Heart left ventricle (tissue), 16 donors: ENCODE results near the gene MBD3L2. TPM values are rescaled to one million over a fixed set of nuclear protein-coding genes. Genes with fewer than 3 reads are reported as not detected.
A peak's percentile ranks its signal among the peaks of the same experiment; 100 is the strongest.

Experiments used
- ATAC-seq, 4 donors: fragments of 200-7000 bp; cut with Tn5 transposase; one replicate each; pipeline ENCODE4 v1.9.1; 2020 to 2022; ENCODE audit warnings: moderate library complexity in 4 of 4, mild to moderate bottlenecking in 3 of 4, moderate number of reproducible peaks in 1 of 4
- DNase-seq, 5 donors: peaks; one replicate each; pipeline ENCODE4 v3.0.0-alpha.2; 2020
- H3K27ac ChIP-seq, 12 donors: fragments of 200-600 bp; sonication (generic) in 4 of 12; one replicate each; pipeline versions ENCODE4 v1.5.0 to v1.8.0; 2016 to 2022; ENCODE audit warnings: mild to moderate bottlenecking in 2 of 12
- H3K27me3 ChIP-seq, 9 donors: fragments of 200-600 bp; sonication (generic) in 2 of 9; one replicate each; pipeline versions ENCODE4 v1.5.1 to v1.8.0; 2016 to 2022; ENCODE audit warnings: mild to moderate bottlenecking in 3 of 9
- H3K36me3 ChIP-seq, 9 donors: fragments of 200-600 bp; sonication (generic) in 2 of 9; one replicate each; pipeline versions ENCODE4 v1.5.0 to v1.8.0; 2018 to 2022; ENCODE audit warnings: mild to moderate bottlenecking in 2 of 9
- H3K4me1 ChIP-seq, 12 donors: fragments of 200-600 bp; sonication (generic) in 4 of 12; one replicate each; pipeline versions ENCODE4 v1.5.0 to v1.8.0; 2016 to 2022; ENCODE audit warnings: mild to moderate bottlenecking in 3 of 12
- H3K4me3 ChIP-seq, 12 donors: fragments of 200-600 bp; sonication (generic) in 4 of 12; one replicate each; pipeline versions ENCODE4 v1.5.0 to v1.8.0; 2017 to 2022; ENCODE audit warnings: mild to moderate bottlenecking in 9 of 12, moderate library complexity in 4 of 12
- H3K9me3 ChIP-seq, 12 donors: fragments of 200-600 bp; sonication (generic) in 4 of 12; one replicate each; pipeline versions ENCODE4 v1.5.0 to v1.8.0; 2016 to 2022; ENCODE audit warnings: mild to moderate bottlenecking in 1 of 12
- POLR2A ChIP-seq, 2 donors: fragments of 450-650 bp; IDR thresholded peaks; one replicate each; pipeline ENCODE4 v1.6.1; 2017; ENCODE audit warnings: antibody characterized with exemption in 2 of 2, mild to moderate bottlenecking in 2 of 2, moderate library complexity in 2 of 2
- WGBS, 4 donors: extraction: QIAGEN DNeasy Blood & Tissue Kit in 2 of 4; methylation state at CpG; one replicate each; pipeline versions ENCODE4 v1.1.5 to v1.1.7; 2013 to 2018; 5-methylcytosine and 5-hydroxymethylcytosine counted together
- intact Hi-C, 10 donors: fragments of 100-400 bp; cut with DNase I; formaldehyde crosslinking; loops; one replicate each; pipeline versions ENCODE4 v1.11.1 to v1.14.2; 2022
- polyA plus RNA-seq, 2 donors: library from polyadenylated mRNA; stranded (reverse); fragments of 200-250 nt; gene quantifications; one replicate each; pipeline ENCODE4 v1.2.3, GENCODE V29; 2013
- total RNA-seq, 9 donors: library from RNA; depleted of rRNA in 2 of 9; stranded (reverse); fragments of >200 nt in 2 of 9; fragmentation: NEBNext Ultra II Directional in 3 of 9; extraction: Animal tissue kit (Norgen Biotek cat#: 25700) in 3 of 9; gene quantifications; one replicate each; pipeline versions ENCODE4 v1.1.0 to v1.2.4, GENCODE V29; 2016 to 2023
- TF ChIP-seq, protein P1 (sequence below), 12 donors: fragments of 200-600 bp; sonication (generic) in 4 of 12; IDR thresholded peaks; one replicate each; pipeline versions ENCODE4 v1.5.0 to v1.8.0; 2018 to 2022; ENCODE audit warnings: antibody characterized with exemption in 12 of 12, mild to moderate bottlenecking in 5 of 12
- donor health status: ischemic (EF 13 %, LVEDD 7.1; RV severe dilation, severe dysfunction).
- donor health status: healthy with polysubstance abuse.
- donor health status: DM: no; HTN: yes; CAD: no.
- donor health status: DM: no; HTN: no; CAD: no.
- donor health status: ischemic (EF 25% LVEDD 6.9; RV normal size, moderate dysfunction).
- donor health status: ischemic (EF 25% LVEDD 5.7; RV mildly dilated, moderate dysfunction).
- donor health status: healthy.
- donor health status: DM: yes; HTN: yes; CAD: no.
- donor health status: ischemic (EF 35%, LVEDD 5.7; RV mildly dilated, moderate dysfunction).
- donor health status: nonischemic (EF 11% LVEDD 7.7; RV severe dilation, severe dysfunction).
- donor health status: DM: yes; HTN: yes; CAD: no.
- donor health status: PGD.
- donor health status: ischemic (EF 29% LVEDD 5.4; RV normal size, mild dysfunction).
- donor health status: nonischemic (EF 23%, LVEDD 6.1; RV moderate dilation, normal function).

Gene MBD3L2
- total and polyA plus RNA-seq, 11 donors: not detected

DNA sequence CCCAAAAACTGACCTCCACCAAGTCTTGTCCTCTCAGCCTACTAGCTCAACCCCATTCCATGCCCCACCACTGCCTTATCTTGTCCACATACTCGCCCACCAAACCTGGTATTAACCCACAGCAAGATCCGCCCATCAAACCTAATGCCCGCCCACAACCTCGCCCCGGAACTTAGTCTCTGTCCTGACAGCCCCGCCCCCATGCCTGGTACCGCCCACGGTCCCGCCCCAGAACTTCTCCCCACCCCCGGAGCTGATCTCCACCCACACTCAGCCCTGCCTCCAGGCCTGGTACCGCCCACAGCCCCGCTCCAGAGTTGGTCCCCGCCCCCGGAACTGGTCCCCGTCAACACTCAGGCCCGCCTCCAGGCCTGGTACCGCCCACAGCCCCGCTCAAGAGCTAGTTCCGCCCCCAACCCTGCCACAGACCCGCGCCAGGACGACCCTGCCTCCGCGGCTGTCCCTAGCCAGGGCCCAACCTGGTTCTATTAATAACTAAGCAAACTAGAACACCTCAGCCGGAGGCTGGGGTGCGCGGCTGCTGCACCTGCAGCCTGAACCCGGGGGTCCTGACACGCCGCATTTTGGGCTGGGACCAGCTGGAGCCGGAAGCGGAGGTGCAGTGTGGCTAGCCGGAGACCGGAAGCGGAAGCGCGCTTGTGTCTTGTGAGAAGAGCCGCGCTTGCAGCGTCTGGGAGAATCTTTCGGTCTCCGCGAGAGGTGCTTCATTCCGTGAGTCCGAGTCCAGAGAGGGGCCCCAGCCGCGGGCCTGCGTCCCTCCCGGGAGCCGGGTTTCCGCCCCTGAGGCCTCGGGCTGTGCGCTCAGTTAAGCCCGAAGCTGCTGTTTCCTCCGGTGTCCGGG lies 20.2 kb downstream of the MBD3L2 start, which contains the start of gene ZNF557:
Gene ZNF557 (plus strand): TSS at position 662 of the 862 bp plus-strand sequence. CDS start 5,372 bp downstream, outside the sequence.
- peak in 1 of 2 donors; percentile 66 for TF ChIP-seq POLR2A (IDR thresholded peaks at IDR 0.05)
- TF ChIP-seq, protein P1, sequence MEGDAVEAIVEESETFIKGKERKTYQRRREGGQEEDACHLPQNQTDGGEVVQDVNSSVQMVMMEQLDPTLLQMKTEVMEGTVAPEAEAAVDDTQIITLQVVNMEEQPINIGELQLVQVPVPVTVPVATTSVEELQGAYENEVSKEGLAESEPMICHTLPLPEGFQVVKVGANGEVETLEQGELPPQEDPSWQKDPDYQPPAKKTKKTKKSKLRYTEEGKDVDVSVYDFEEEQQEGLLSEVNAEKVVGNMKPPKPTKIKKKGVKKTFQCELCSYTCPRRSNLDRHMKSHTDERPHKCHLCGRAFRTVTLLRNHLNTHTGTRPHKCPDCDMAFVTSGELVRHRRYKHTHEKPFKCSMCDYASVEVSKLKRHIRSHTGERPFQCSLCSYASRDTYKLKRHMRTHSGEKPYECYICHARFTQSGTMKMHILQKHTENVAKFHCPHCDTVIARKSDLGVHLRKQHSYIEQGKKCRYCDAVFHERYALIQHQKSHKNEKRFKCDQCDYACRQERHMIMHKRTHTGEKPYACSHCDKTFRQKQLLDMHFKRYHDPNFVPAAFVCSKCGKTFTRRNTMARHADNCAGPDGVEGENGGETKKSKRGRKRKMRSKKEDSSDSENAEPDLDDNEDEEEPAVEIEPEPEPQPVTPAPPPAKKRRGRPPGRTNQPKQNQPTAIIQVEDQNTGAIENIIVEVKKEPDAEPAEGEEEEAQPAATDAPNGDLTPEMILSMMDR (IDR thresholded peaks at IDR 0.05): no peak
- peak; percentile 100 for ATAC-seq
- 0 to 2% (median 1%) methylated on average over 24 to 56 of the region's 56 CpGs for WGBS, 4 donors
- H3K27ac ChIP-seq: peak within 1 kb of the TSS in 11 of 12 donors; percentile 76 to 94 (median 88)
- peaks cover 0 to 15% (median 9%) of the 10 kb centered on the region in 12 donors for H3K4me1 ChIP-seq
- no peaks in the 10 kb centered on the region for H3K27me3 ChIP-seq
- intact Hi-C loops: loop anchor here in 2 of 10 donors (1.0 to 10.0 kb wide), 3 partner anchors 29 to 1766 kb away; partner anchors contain the start of genes MBD3L1 (in 1 of the 2), PET100 (in 1 of the 2), XAB2 (in 1 of the 2) and ZNF558 (in 1 of the 2)
- peak within 1 kb of the TSS; percentile 74 to 99 (median 88) for H3K4me3 ChIP-seq
- peaks cover 0 to 38% (median 36%) of the 10 kb centered on the region in 9 donors for H3K36me3 ChIP-seq
- DNase-seq: peak; percentile 99 to 100 (median 99)
- H3K9me3 ChIP-seq: peaks cover 0 to 9% (median 0%) of the 10 kb centered on the region in 12 donors

DNA sequence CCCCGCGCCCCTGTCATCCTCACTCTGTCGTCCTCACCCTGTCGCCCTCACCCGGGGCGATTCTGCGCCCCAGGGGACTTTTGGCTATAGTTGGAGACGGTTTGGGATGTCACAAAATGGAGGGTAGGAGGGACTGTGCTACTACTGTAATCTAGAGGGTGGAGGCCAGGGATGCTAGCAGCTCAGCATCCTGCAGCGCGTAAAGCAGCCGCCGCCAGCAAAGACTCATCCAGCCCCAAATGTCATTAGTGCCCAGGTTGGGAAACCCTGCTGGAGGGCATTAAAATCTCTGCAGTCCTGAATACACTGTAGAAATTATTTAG lies 20.7 kb downstream of the MBD3L2 start:
- Histone ChIP-seq H3K9me3 (peaks cover 0 to 9% (median 0%) of the 10 kb centered on the region in 12 donors), H3K27ac (peak overlapping the region in 11 of 12 donors; percentile 76 to 94 (median 88)), H3K4me3 (peak overlapping the region; percentile 74 to 99 (median 88)), H3K27me3 (no peaks in the 10 kb centered on the region), H3K36me3 (peaks cover 0 to 41% (median 40%) of the 10 kb centered on the region in 9 donors), H3K4me1 (peaks cover 0 to 15% (median 9%) of the 10 kb centered on the region in 12 donors)
- 0% methylated on average over 10 to 12 of the region's 12 CpGs; no CpG with 5 or more reads in 1 of the 4 donors for WGBS, 4 donors
- intact Hi-C loops: loop anchor here in 2 of 10 donors (1.0 to 10.0 kb wide), 3 partner anchors 28 to 1765 kb away; partner anchors contain the start of genes MBD3L1 (in 1 of the 2), PET100 (in 1 of the 2), XAB2 (in 1 of the 2) and ZNF558 (in 1 of the 2)
- TF ChIP-seq, protein P1 (IDR thresholded peaks at IDR 0.05): no peak
- TF ChIP-seq POLR2A (IDR thresholded peaks at IDR 0.05): no peak
- DNase-seq (no peak), ATAC-seq (peak in 1 of 4 donors; percentile 2)

DNA sequence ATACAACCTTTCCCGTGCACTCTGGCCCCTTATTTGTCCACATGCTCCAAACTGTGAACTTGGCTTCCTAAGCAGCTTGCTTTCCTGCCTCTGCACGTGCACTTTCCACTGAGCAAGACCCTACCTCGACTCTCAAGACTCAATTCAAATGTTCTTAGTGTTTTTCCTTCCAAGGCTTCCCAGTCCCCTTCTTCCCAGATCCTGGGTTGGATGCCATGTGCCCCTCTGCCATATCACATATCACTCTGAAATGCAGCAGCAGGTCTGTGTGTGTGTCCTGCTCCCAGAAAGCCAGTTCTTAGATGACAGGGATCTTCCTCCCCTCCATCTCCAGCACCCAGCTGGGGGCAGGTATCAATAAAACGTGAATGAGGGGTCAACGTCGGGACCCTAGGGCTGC lies 23.4 kb downstream of the MBD3L2 start:
- DNase-seq (no peak), ATAC-seq (no peak)
- Histone ChIP-seq H3K27ac (no peak overlapping the region), H3K27me3 (no peaks in the 10 kb centered on the region), H3K4me3 (no peak overlapping the region), H3K9me3 (peaks cover 0 to 30% (median 15%) of the 10 kb centered on the region in 12 donors), H3K4me1 (peaks cover 0 to 15% (median 9%) of the 10 kb centered on the region in 12 donors), H3K36me3 (peaks cover 3 to 68% (median 67%) of the 10 kb centered on the region in 9 donors)
- TF ChIP-seq, protein P1 (IDR thresholded peaks at IDR 0.05): no peak
- no peak for TF ChIP-seq POLR2A (IDR thresholded peaks at IDR 0.05)
- intact Hi-C loops: no loop called here
- WGBS, 4 donors: 94 to 98% (median 95%) methylated on average over 6 of the region's 6 CpGs
